ENCODE data around the gene CYP3A5.

DNA sequence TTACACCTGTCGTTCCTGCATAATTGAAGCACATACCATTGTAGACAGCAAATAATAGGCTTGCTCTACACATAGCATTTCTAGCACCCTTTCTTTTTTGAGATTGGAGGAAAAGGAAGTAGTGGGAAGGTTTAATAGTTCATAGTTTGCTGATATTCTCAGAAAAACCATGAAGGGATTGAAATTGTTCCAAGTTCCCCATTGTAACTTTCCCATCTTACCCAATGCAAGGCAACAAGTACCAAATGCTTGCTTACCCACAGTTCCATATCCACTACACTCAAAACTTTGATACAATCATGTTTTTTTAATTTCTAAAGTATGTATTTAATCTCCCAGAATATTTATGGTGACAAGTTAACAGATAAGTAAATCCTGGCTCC is 13.8 kb downstream of the CYP3A5 start:
- TF ChIP-seq, protein P1, sequence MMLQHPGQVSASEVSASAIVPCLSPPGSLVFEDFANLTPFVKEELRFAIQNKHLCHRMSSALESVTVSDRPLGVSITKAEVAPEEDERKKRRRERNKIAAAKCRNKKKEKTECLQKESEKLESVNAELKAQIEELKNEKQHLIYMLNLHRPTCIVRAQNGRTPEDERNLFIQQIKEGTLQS (IDR thresholded peaks at IDR 0.05; ENCODE audit: insufficient read depth, low read depth, low read length) = no peak
- TF ChIP-seq, protein P2, sequence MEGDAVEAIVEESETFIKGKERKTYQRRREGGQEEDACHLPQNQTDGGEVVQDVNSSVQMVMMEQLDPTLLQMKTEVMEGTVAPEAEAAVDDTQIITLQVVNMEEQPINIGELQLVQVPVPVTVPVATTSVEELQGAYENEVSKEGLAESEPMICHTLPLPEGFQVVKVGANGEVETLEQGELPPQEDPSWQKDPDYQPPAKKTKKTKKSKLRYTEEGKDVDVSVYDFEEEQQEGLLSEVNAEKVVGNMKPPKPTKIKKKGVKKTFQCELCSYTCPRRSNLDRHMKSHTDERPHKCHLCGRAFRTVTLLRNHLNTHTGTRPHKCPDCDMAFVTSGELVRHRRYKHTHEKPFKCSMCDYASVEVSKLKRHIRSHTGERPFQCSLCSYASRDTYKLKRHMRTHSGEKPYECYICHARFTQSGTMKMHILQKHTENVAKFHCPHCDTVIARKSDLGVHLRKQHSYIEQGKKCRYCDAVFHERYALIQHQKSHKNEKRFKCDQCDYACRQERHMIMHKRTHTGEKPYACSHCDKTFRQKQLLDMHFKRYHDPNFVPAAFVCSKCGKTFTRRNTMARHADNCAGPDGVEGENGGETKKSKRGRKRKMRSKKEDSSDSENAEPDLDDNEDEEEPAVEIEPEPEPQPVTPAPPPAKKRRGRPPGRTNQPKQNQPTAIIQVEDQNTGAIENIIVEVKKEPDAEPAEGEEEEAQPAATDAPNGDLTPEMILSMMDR (IDR thresholded peaks at IDR 0.05; ENCODE audit: control extremely low read depth in 1 of 3, insufficient read depth in 1 of 3, low read depth in 1 of 3, low read length in 3 of 3) = no peak
- no peak for TF ChIP-seq EZH2 (IDR thresholded peaks at IDR 0.05; ENCODE audit: low read depth, low read length, severe bottlenecking)
- TF ChIP-seq RFX5 (IDR thresholded peaks at IDR 0.05; ENCODE audit: borderline replicate concordance, low read depth, low read length) = no peak

All from H1 (cell line).